ENCODE data around the gene KRT74. TPM values are rescaled to one million over a fixed set of nuclear protein-coding genes. Genes with fewer than 3 reads are reported as not detected.

The KRT74 gene
- total and polyA plus RNA-seq, 4 donors, result not detected

DNA sequence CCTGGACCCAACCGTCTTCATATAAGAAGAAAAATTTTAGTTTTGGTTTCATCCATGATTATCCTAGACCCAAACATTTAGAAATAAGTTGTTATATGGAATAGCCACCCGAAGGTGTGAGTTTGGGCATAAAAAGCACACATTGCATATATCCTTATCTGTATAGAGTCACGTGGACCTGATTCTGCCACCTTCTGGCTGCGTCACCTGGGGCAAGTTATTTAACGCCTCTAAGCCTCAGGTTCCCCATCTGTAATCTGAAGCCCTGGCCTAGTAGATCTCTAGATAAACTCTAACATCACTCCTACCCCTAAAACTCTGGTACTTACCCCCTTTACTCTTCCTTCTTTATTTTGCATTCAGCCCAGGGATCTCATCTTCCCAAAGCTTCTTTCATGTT is 39.2 kb downstream of the KRT74 start:
- TF ChIP-seq, protein P1, sequence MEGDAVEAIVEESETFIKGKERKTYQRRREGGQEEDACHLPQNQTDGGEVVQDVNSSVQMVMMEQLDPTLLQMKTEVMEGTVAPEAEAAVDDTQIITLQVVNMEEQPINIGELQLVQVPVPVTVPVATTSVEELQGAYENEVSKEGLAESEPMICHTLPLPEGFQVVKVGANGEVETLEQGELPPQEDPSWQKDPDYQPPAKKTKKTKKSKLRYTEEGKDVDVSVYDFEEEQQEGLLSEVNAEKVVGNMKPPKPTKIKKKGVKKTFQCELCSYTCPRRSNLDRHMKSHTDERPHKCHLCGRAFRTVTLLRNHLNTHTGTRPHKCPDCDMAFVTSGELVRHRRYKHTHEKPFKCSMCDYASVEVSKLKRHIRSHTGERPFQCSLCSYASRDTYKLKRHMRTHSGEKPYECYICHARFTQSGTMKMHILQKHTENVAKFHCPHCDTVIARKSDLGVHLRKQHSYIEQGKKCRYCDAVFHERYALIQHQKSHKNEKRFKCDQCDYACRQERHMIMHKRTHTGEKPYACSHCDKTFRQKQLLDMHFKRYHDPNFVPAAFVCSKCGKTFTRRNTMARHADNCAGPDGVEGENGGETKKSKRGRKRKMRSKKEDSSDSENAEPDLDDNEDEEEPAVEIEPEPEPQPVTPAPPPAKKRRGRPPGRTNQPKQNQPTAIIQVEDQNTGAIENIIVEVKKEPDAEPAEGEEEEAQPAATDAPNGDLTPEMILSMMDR (IDR thresholded peaks at IDR 0.05; ENCODE audit: control extremely low read depth, extremely low read depth), result no peak
- Histone ChIP-seq H3K36me3 (ENCODE audit: control insufficient read depth in 4 of 4, insufficient read depth in 4 of 4, low read length in 4 of 4) (no peaks in the 10 kb centered on the region), H3K4me3 (no peak overlapping the region), H3K27me3 (ENCODE audit: control insufficient read depth in 3 of 3, insufficient read depth in 3 of 3, low read length in 2 of 3) (no peaks in the 10 kb centered on the region), H3K4me1 (ENCODE audit: control insufficient read depth in 5 of 5, insufficient read depth in 5 of 5, low read length in 5 of 5) (peaks cover 0 to 14% (median 3%) of the 10 kb centered on the region in 5 donors), H3K9me3 (ENCODE audit: control insufficient read depth in 4 of 4, insufficient read depth in 3 of 4, low read length in 3 of 4) (no peaks in the 10 kb centered on the region), H3K27ac (ENCODE audit: low read depth in 1 of 2, low read length in 1 of 2) (no peak overlapping the region), H3K9ac (ENCODE audit: insufficient read depth in 1 of 2, low read length in 2 of 2) (no peak overlapping the region)
- 82 to 96% methylated on average over 5 of the region's 5 CpGs for WGBS, 2 donors
- DNase-seq, result no peak
- no peak for ATAC-seq (ENCODE audit: insufficient read depth, low FRiP score)

DNA sequence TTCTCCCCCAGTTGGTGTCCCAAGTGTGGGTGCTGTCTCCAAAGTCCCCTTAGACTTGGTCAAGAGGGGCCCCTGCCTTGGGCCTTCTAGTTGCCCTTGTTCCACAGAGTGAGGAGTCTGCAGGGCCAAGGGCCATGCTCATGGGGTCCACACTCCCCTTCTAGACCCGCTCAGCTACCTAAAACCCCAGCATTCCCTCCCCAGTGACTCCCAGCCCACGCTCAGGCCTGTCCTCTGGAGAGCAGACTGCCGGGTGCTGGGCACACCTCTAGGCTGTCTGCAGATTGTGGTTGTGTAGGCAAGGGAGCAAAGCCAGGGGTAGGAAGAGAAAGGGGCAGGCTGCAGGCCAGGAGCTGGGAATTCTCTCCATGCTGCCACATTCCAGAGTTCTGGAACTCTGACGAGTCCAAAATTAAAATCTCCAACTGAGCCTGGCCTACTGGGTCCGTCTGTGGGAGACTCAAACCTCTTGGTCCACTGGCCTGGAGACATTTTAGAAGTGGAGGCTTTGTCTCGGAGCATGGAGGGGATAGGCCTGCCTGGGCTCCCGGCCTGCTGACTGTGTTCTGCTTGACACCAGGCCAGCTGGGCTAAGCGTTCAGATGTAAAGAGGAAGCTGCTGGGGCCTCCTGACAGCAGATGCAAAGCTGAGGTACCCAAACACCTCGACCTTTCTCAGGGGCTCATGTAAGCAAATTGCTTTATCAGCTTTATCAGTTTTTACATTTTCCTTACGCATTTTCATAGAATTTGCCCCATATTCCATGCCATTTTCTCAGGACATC is 39.8 kb downstream of the KRT74 start:
- Histone ChIP-seq H3K9me3 (ENCODE audit: control insufficient read depth in 4 of 4, insufficient read depth in 3 of 4, low read length in 3 of 4) (no peaks in the 10 kb centered on the region), H3K4me3 (no peak overlapping the region), H3K4me1 (ENCODE audit: control insufficient read depth in 5 of 5, insufficient read depth in 5 of 5, low read length in 5 of 5) (peaks cover 0 to 11% (median 0%) of the 10 kb centered on the region in 5 donors), H3K27me3 (ENCODE audit: control insufficient read depth in 3 of 3, insufficient read depth in 3 of 3, low read length in 2 of 3) (no peaks in the 10 kb centered on the region), H3K27ac (ENCODE audit: low read depth in 1 of 2, low read length in 1 of 2) (no peak overlapping the region), H3K9ac (ENCODE audit: insufficient read depth in 1 of 2, low read length in 2 of 2) (no peak overlapping the region), H3K36me3 (ENCODE audit: control insufficient read depth in 4 of 4, insufficient read depth in 4 of 4, low read length in 4 of 4) (no peaks in the 10 kb centered on the region)
- no peak for ATAC-seq (ENCODE audit: insufficient read depth, low FRiP score)
- 75 to 76% methylated on average over 10 of the region's 10 CpGs for WGBS, 2 donors
- TF ChIP-seq, protein P1 (IDR thresholded peaks at IDR 0.05; ENCODE audit: control extremely low read depth, extremely low read depth), result no peak
- no peak for DNase-seq

DNA sequence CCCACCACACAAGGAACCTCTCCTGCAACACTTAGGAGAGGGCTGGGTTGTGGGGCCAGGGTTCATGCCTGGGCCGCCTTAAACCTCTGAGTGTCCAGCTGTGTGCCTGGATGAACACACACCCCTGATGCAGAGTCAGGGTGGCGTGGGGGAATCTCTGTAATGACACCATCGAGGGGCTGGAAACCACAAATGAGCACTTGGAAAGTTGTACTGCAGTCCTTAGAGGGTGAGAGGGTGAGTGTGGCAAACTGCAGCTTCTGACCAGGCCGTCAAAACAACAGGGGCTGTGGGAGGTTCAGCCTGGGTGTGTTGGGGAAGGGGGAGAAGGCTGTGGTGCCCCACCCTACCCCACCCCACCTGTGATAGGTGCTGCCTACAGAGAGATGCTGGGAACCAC is 41.0 kb downstream of the KRT74 start:
- ATAC-seq (ENCODE audit: insufficient read depth, low FRiP score) (no peak), DNase-seq (no peak)
- Histone ChIP-seq H3K4me1 (ENCODE audit: control insufficient read depth in 5 of 5, insufficient read depth in 5 of 5, low read length in 5 of 5) (no peaks in the 10 kb centered on the region), H3K9ac (ENCODE audit: insufficient read depth in 1 of 2, low read length in 2 of 2) (no peak overlapping the region), H3K36me3 (ENCODE audit: control insufficient read depth in 4 of 4, insufficient read depth in 4 of 4, low read length in 4 of 4) (no peaks in the 10 kb centered on the region), H3K27me3 (ENCODE audit: control insufficient read depth in 3 of 3, insufficient read depth in 3 of 3, low read length in 2 of 3) (no peaks in the 10 kb centered on the region), H3K27ac (ENCODE audit: low read depth in 1 of 2, low read length in 1 of 2) (no peak overlapping the region), H3K9me3 (ENCODE audit: control insufficient read depth in 4 of 4, insufficient read depth in 3 of 4, low read length in 3 of 4) (no peaks in the 10 kb centered on the region), H3K4me3 (no peak overlapping the region)
- 65 to 83% methylated on average over 4 of the region's 4 CpGs for WGBS, 2 donors
- TF ChIP-seq, protein P1 (IDR thresholded peaks at IDR 0.05; ENCODE audit: control extremely low read depth, extremely low read depth), result no peak
